HTERT RPE-1 (cell line): ENCODE data around the gene RAB5IF.
"Not testable (repeated sequence)": the region's sequence is repeated elsewhere in the genome, so short reads cannot be mapped to it uniquely, and the experiment has no call there.

Experiments used
- in situ Hi-C: fragments of 300-500 bp; cut with MboI; formaldehyde crosslinking; loops from 4 replicates; pipeline ENCODE4 v1.14.3; 2020; ENCODE audit warnings: low sequenced_read_pairs

RAB5IF gene

DNA sequence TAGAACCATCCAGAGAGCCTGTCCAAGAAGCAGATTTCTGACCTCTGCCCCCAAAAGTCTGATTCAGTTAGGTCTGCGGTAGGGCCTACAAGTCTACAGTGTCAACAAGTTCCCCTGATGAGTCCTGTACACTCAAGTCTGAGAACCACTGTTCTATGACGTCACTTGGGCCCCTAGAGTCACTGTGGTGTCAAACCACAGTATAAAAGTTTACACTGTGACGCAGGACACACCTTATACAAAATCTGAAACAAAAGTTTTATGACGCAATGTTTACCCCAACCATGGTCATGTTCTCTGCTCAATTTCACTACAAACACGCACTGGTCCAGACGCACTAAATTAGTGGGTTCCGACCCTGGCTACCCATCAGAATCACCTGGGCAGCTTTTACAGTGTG is 22.5 kb downstream of the RAB5IF start:
- in situ Hi-C loops: no loop called here

DNA sequence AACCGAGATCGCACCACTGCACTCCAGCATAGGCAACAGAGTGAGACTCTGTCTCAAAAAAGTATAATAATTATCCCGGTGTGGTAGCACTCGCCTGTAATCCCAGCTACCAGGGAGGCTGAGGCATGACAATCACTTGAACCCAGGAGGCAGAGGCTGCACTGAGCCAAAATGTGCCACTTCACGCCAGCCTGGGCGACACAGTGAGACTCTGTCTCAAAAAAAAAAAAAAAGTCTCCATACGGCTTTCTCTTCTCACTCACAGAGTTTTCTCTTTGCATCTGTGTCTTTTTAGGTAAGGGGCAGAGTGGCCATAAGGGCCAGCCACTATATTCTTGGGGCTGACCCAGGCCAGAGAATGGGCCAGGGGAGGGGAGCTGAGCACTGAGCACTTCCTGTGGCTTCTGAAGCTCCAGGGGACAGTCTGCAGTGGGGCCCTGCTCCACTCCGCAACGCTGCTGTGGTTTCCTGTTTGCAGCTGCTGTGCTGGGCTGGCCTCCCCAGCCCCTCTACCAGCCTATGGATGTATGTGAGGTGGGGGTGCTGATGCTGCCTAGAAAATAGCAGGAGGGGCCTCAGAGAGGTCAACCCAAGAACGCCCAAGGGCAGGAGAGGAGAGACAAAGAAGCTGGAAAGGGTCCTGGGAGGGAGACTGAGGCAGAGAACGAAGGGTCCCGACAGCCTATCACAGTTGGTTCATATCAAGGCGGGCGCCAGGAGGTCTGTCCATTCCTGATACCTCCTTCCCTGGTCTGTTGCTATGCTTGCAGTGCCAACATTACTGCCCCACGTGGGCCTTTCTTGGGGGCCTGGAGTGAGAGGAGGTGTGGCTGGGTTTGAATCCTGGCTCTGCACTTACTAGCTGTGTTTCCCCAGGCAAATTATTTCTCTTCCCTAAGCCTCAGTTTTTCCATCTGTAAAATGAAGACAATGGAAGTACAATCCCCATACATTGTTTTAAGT is 24.4 kb downstream of the RAB5IF start:
- in situ Hi-C loops: no loop called here

DNA sequence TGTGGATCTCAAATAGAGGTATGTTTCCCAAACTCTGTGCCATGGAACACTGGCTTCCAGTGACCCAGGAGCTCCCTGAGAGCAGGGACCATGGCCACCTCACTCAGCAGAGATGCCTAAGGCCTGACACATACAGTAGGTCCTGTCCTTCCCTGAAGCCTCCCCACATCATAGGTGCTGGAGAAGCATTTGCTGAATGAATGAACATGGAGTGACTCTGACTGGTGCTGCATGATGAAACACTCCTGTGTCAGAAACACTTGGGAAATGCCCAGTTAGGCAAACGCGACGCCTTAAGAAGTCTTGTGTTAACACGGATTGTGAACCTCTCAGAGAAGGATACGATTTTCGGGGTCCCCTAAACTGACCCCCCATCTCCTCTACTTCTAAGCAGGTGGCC is 26.1 kb downstream of the RAB5IF start:
- in situ Hi-C loops: no loop called here

DNA sequence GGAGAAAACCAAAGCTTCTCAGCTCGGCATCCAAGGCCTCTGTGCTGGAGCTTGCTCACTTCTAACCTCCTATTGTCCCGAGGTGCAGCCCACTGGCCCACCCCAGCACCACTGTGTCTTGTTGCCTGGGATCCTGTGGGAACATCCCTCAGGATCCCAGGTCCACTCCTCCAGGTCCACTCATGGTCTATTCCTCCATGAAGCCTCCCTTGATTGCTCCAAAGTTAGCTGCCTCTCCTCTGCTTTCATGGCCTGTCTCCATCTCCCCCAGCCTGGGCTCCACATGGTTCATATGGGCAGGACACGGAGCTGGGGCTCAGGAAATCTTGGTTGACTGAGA is 26.5 kb downstream of the RAB5IF start:
- in situ Hi-C loops: no loop called here

DNA sequence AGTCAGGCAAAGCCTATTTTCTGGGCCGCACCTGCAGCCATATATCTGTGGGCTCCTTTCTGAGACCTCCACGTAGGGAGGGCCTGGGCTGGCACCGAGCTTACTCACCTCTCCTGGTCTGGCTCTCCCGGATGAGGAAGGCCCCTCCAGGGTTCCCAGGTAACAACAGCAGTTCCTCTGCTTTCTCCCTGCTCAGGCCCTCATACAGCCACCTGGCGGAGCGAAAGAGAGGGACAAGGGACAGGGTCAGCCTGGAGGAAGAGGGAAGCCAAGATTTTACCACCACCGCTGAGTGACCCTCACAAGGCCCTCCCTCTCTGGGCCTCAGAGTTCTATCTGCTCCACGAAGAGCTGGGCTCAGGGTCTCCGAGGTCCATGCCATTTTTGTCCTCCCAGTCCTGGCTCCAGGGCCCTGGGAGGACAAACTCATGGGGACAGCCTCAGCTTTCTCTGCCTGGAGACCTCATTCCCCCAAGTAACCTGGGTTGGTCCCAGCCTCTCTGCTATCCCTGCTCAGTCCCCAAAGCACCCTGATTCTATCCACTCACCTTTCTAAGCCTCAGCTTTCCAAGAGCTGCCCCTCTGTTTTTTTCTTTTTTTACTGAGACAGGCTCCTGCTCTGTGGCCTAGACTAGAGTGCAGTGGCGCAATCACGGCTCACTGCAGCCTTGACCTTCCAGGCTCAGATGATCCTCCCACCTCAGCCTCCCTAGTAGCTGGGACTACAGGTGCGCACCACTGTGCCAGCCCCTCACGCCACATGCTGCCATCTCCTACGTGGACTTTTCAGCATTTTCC is 27.1 kb downstream of the RAB5IF start:
- in situ Hi-C loops: no loop called here

DNA sequence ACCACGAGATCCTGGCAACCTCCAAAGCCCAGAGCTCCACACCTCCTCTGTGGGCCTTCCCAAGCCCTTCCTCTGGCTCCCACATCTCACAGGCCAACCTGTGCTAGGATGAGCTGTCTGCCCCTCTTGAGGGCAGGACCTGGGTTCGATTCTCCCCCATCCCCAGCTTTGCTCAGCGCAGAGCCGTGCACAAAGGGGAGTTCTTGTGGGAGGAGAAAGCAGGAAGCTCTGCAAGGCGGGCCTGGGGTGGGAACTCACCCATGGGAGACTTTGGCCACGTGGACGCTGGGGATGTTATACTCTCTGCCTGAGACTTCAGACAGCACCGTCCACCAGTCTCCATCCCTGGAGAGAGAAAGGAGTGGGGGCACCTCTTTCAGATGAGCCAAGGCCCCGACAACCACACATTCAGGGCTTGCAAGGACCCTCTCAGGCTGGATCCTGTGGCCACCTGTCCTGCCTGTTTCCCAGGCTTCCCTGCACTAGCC is 27.8 kb downstream of the RAB5IF start:
- in situ Hi-C loops: no loop called here

DNA sequence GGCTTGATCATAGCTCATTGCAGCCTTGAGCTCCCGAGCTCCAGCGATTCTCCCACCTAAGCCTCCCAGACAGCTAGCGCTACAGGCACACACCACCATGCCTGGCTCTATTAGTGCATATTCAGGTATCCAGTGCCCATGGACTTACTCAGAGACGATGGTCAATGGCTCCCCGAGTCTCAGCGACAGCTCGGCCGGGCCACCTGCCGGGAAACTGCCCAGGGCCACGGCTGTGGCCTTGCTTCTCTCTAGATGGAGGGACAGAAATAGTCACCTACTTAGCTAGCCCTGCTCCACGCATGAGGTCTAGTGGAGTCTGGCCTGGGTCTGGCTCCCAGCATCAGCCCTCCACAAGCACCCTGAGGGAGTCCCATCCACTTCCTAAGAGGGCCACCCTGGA is 28.8 kb downstream of the RAB5IF start:
- in situ Hi-C loops: no loop called here

DNA sequence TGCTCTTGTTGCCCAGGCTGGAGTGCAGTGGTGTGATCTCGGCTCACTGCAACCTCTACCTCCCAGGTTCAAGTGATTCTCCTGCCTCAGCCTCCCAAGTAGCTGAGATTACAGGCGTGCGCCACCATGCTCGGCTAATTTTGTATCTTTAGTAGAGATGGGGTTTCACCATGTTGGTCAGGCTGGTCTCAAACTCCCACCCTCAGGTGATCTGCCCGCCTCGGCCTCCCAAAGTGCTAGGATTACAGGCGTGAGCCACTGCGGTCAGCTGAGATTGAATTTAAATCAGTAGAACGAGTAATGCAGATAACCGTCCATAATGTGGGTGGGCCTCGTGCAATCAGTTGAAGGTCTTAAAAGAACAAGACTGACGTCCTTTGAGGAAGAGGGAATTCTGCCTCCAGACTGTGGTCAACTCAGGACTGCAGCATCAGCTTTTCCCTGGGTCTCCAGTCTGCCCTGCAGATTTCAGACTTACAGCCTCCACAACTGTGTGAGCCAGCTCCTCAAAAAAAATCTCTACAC is 33.4 kb downstream of the RAB5IF start:
- in situ Hi-C loops: not testable (repeated sequence)

DNA sequence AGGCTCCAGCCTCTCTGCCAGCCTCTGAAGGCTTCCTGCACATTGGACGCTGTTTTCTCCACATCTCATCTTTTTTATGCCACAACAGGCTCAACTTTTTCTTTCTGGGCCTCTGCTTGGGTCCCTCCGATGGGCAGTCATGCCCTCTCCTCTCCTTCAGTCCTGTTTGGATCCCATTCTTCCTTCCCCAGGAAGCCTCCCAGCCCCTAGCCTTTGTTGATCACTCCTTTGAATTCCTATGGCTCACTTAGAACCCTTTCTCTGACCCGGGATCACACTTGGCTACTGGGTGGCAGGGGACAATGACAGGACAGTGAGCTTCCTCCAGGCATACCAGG is 35.9 kb downstream of the RAB5IF start:
- in situ Hi-C loops: no loop called here

DNA sequence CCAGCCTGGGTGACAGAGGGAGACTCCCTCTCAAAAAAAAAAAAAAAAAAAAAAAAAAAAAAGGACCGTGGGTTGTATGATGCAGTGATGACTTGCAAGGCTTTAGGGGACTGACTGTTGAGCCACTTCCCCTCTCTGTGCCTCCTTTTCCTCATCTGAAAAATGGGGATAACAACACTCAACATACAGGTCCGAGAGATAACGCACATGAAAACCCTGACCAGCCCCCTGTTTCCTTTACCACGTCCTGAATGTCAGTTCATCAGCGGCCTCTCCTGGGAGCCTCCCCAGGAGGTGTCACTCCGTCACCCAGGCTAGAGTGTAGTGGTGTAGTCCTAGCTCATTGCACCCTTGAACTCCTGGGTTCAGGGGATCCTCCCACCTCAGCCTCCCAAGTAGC is 36.6 kb downstream of the RAB5IF start:
- in situ Hi-C loops: no loop called here

DNA sequence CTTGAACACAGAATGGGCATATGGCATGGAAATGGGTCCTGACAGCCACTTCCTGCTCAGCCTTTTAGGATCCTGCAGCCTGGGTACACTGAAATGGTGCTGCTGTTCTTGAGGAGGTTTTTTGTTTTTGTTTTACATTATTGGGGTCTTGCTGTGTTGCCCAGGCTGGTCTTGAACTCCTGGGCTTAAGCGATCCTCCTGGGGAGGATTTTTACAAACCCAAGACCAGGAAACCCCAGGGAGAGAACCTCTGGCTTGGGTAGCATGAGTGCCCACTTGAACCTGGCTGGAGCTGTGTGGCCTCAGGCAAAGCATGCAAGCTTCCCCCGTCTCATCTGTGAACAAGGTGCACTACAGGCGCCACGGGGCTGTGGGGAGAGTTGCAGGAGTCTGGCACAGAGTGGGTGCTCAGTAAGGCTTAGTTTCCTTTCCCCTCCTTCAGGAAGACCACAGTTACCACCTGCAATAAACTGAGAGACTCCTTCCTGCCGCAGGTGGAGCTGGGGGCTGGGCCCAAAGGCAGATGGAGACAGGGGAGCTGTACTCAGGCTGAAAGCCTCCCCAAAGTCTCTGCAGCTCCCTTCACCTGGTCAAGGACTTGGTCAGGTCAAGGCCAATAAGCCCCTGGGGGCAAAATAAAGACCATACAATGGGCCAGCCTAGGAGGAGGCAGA is 38.6 kb downstream of the RAB5IF start:
- in situ Hi-C loops: no loop called here

DNA sequence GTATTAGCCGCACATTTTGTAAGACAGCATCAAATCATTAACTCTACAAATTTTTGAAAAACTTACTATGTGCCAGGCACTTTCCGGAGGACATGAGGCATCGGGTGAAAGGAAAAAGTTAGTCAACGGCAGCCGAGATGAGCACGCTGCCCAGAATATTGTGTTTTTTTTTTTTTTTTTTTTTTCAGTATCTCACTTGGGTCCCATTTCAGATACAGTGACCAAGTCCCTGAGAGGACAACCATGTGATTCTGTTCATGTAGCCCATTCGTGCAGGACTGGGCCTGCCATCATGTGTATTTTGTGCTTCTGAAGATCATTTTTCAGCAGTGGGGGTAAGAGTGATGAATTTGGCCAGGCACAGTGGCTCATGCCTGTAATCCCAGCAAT is 39.1 kb downstream of the RAB5IF start:
- in situ Hi-C loops: no loop called here

DNA sequence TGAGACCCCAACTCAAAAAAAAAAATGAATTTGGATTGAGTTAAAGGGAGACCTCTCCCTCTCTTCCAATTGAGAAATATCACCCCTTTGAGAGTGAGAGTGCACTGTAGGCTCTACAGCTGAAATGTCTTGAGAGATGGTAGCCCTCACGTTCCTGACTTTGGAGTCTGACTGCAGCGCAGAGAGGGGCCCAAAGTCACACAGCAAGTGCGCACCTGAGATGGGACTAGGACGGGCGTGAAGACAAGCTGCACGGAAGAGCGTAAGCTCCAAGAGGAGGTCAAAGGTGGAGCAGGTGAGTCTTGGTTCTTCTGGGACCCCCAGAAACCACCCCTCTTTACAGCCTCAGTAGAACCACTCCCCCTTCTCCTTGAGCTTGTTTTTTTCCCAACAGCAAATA is 39.8 kb downstream of the RAB5IF start:
- in situ Hi-C loops: no loop called here

DNA sequence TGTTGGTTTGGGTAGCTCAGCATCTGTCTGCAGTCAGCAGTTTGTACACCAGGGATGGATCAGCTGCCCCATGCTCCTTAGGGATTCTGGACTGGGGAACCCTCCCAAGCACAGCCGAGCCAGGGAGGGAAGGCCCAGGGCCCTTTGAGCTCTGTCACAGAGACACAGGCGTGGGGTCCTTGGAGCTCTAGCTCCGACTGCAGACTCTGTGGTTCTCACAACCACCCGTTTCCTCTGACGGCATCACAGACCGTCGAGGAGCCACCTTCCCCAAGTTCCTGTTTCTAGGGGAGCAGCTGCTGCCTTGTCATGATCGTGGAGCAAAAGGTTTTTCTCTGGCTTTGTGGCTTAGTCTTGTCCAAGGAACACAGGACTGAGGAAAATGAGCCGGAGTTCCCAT is 40.4 kb downstream of the RAB5IF start, which contains the start of gene SLA2:
Gene SLA2, minus strand, starts transcription at position 199 of the 400 bp plus-strand sequence. CDS start 4,861 bp downstream, outside the sequence.
- in situ Hi-C loops: no loop called here

DNA sequence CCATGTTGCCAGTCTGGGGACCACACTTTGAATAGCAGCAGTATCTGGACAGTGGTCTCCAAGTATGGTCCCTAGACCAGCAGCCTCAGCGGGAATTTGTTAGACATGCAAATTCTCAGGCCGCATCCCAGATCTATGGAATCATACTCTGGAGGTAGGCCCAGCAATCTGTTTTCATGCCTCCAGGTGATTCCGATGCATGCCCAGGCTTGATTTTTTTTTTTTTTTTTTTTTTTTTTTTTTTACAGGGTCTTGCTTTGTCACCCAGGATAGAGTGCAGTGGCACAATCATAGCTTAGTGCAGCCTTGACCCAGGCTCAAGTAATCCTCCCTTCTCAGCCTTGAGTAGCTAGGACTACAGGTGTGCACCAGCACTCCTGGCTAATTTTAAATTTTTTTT is 41.1 kb downstream of the RAB5IF start:
- in situ Hi-C loops: no loop called here

DNA sequence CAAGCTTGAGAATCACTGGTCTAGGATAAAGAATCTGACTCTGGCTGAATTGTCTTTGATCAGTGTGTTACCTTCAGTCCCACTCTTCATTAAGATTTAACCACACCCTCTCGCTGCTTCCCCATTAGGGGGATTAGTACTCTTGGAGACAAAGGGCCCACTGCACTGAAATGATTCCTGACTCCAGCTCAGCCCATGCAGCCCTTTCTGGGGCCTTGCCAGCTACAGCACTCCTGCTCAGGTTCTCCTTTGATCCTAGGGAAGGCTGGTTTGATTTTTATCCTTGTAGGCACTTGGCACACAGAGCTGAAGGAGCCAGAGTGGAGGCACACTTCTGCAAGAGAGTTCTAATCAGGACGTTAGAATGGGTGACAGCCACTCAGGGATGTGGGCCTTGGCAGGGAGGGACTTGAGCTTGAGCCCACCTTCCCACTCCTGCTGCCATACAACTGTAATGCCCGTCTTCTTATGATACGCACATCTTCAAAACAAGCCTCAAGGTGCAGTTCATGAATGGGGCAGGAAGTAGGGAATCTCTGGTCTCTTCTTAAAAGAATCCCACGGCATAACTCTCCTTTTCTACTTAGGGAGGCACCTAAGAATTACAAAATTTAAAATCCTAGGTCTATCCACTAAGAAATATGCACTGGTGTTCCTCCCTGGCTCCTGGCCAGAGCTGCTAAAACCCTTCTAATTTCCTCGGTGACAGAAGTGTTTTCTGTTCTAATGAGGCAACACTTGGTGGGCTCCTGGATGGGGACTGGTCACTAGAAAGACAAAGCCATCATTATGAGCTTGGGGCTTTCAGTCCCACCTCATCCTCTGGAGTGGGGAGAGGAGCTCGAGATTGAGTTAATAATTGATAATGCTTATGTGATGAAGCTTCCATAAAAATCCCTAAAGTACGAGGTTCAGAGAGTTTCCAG is 41.9 kb downstream of the RAB5IF start:
- in situ Hi-C loops: no loop called here

DNA sequence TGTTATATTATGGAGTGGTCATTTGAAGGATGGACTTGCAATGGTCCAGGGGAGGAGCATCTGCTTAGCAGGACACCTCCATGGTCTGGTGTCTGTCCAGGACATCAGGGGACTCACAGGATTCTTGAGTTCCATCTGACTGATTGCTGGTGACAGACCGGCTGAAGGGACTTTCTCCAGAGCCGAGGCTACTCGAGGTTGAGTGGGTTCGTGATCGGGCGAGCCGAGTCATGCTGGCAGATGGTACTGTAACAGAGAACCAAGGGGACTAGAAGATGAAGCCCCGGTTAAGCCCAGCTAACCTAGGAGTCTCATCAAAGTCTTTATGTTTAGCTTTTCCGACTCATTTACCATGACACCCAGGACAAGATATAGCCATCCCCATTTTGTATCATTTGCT is 47.9 kb downstream of the RAB5IF start:
- in situ Hi-C loops: no loop called here

DNA sequence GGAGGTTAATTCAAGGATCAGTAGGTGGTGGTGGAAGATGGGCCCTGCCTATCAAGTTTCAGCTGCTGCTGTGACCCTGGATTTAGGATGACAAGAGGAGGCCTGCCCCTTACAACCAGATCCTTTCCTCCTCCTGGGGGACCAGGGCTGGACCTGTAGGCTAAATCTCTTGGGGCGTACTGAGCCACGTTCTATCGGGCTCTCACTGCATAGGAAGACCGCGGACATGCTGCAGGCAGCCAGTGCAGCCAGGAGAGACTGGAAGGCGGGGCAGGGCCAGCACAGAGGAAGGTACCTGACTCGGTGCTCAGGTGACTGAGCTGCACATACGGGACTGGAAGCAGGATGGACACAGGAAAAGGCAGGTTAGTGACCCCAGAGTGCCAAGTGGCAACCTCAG is 48.9 kb downstream of the RAB5IF start:
- in situ Hi-C loops: no loop called here

DNA sequence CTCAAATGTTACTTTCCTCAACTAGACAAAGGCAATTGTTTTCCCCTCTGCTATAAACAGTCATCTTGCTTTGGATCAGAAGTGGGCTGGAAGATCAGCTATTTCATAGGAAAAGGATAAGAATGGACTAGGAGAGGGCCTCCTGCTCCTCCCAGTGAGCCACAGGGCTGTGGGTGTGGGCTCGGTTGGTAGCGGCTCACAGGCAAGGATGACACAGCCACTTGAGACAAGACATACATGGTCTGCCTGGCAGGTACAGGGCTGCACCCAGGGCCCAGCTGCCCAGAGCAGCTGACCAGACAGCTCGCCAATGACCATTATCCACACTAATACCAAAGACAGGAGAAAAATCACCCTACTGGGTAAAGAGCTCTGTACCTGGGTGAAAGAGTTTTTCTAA is 49.4 kb downstream of the RAB5IF start:
- in situ Hi-C loops: no loop called here

DNA sequence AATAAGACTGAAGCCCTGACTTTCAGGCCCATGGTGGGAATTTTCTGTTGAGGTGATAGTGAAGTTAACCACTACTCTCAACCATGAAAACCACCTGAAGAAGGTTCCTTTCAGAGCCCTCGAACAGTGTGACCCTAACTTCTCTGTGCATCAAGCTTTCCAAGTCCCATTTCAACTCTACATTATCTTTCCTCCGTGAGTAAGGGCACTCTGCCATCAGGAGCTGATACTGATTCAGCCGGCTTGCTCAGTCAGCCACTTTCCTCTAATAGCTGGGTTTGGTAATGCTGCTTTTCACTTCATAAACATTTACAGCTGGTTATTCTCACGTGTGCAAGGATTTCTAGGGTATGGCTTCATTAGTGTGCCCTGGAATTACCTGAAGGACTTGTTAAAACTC is 51.2 kb downstream of the RAB5IF start:
- in situ Hi-C loops: no loop called here
